Activated CD4-positive, alpha-beta T cell treated with anti-CD3 and anti-CD28 coated beads, Interleukin-2, amount 50 U/mL, for 1 hour (primary cell): ENCODE data around the gene CRACDL.
"Not testable (repeated sequence)": the region's sequence is repeated elsewhere in the genome, so short reads cannot be mapped to it uniquely, and the experiment has no call there.

Experiments used
- DNase-seq: peaks from one replicate; pipeline ENCODE4 v3.0.0-alpha.2; 2020

CRACDL gene

DNA sequence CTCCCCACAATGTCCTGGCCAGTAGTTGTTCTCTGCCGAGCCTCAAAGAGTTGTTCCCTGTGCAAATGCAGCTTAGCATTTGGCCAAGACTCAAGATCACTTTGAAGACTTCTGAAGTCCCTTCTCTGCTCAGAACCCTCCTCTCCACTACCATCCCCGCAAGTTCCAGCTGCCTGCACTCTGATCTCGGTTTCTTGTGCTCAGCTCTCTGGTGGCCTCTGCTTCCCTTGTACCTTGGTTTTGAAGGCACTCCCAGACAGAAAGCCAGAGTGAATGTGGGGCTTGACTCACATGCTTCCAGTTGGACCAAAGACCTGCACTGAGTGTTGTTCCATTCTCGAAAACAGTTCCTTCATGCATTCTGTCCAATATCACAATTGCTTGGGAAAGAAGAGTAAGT lies 28.6 kb downstream of the CRACDL start:
- DNase-seq, result no peak

DNA sequence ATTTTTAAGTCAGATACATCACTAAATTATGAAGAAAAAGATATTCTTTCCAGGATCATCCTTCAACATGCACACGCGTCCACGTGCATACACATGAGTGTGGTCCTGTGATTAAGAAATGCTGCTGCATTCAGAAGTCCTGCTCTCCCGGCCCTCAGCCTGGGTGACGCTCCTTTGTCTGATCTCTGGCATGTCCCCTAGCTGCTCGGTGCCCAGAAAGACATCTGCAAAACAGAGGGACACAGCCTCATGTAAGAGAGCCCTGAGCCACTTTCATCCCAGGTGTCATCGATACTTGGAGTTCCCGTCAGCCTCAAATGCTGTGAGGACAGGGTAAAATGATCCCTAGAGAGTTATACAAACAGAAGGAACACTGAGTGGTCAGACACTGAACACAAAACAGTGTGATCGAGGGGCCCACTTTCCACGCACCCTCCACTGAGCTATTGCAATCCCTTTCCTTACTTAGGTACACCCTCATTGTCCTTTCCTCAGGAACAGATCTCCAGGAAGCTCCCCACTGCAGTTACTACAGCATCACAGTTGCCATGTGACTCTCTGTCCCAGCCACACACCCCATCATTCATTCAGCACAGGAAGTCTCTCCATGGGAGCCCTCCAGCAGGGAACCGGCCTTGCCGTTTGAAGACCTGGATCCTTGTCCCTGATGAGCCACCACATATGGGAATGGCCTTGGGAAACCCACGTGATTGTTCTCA lies 32.1 kb downstream of the CRACDL start:
- no peak for DNase-seq

DNA sequence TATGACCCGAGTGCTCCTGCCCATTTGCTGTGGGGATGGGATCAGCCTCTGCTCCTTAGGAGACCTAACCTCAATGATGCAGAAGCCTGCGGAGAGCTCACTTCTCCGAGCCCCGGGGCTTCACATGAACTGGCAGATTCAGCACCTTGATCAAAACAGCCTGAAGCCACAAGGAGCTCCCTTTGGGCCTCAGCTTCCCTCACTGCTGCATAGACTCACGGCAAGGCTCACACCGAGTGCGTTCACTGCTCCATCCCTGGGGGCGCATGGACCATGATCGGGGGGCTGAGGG lies 33.0 kb downstream of the CRACDL start:
- no peak for DNase-seq

DNA sequence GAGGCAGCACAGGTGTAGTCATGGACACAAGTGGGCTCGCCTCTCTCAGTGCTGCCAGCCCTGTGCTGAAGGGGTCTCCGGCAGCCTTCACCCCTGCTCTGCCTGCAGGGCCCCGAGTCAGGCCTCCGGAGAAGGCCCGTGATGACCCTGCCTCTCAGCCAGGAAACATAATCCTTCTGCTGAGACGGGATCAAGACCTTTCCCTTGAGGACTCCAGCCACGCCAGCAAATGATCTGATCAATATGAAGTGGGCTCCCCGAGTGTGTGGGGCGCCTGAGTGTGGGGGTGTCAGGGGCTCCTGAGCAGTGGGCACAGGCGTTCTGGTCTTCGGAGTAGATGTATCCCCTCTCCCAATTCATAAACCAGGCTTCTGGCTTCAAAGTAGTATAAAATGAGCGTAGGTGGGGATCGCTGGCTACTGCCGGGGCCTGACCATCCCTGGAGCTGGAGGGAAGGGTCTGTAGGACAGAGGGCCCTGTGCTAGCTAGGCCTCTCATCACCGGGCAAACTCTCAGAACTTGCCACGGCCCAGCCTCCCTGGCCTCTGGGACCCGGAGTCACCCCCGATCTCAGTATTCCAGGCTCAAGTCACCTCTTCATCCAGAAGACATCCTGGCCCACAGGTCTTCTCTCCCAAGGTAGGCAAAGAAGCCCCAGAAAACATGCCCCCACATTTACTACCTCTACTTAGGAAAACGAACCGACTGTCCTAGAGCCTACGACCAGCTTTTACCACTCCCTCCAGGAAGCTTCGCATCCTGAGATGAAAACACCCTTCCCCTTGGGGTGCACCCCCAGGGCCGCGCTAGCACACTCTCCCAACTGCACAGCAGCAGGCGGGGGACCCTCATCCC lies 33.6 kb downstream of the CRACDL start:
- no peak for DNase-seq

DNA sequence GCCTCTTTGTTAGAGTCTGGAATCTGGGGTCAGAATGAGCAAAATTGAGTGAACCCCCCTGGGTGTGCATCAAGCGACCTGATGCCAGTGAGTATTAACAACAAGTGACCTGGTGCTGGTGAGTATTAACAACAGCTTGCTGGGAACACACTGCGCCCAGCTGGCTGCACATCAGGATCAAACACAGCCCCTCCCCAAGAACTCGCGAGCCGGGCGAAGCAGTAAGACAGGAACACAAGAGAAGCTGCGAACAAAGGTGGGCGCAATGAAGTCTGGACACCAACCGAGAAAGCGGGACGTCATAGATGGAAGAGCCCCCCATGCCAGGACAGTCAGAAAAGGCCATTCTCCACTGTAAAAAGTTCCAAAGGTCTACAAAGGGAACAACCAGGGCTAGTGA lies 34.3 kb downstream of the CRACDL start:
- no peak for DNase-seq

DNA sequence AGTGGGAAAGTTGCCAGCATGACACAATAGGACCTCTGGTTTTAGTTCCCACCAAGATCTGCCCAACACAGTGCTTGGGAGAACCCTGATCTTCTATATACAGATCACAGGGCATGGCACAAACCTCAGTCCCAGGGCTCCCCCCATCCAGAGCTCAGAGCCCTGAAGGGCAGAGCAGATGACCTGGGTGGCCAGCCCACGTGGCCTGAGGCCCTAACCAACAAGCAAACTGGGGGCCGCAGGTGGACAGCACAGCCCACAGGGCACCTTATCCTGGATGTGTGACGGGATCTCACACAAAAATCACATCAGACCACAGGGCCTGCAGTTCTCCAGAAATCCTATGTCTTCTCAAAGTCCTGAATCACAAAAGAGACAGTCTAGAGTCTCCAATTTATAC lies 34.7 kb downstream of the CRACDL start:
- no peak for DNase-seq

DNA sequence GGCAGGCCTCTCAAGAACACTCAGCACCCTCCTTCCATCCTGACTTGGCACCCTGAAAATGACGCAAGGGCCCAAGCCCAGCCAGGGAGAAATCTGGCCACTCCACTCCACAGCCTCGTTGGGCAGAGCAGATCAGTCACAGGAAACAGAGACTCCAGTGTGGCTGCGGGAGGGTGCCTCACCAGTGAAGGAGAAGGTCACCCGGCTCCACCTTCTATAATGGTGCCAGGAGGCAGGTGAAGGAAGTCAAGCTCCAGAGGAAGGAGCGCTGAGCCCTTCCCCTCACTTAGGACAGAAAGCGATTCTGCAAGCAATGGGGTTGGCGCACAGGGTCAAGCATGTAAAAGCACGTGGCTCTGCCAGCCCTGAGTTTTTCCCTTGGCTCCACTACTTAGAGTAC lies 35.3 kb downstream of the CRACDL start:
- DNase-seq, result no peak

DNA sequence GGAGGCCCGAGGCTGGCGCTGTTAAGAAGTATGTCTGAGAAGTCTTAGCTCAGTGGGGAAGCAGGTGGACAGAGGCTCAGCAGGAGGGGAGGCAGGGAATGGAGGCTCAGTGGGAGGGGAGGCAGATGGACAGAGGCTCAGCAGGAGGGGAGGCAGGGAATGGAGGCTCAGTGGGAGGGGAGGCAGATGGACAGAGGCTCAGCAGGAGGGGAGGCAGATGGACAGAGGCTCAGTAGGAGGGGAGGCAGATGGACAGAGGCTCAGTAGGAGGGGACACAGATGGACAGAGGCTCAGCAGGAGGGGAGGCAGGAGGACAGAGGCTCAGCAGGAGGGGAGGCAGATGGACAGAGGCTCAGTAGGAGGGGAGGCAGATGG lies 36.3 kb downstream of the CRACDL start:
- DNase-seq, result not testable (repeated sequence)

DNA sequence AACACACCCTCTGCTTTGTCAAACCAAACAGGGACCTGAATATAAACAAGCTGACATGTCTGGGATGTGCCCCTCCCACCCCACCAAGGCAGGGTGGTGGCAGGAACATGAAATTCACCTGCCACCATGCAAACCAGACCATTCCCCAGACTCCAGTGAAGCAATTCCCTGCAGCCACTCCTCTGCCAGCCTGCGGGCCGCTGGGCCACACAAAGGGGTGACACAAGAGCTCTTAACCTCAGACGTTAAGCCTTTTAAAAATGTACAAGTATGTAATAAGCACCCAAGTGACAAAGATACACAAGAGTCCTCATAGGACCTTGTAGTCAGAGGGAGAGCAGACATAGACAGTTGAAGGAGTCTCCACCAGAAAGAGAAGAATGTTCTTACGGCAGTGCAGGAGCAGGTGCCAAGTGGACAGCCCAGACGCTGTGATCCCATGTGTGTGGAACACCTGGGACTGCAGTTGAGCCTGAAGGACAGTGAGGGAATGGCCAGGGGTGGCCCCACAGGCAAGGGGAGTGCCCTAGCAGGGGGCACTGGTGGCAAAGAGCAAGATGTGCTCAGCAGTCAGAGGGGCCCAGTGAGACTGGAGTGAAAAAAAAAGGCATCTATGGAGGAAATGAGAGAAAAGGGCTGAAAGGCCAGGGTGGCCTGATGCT lies 36.9 kb downstream of the CRACDL start:
- no peak for DNase-seq

DNA sequence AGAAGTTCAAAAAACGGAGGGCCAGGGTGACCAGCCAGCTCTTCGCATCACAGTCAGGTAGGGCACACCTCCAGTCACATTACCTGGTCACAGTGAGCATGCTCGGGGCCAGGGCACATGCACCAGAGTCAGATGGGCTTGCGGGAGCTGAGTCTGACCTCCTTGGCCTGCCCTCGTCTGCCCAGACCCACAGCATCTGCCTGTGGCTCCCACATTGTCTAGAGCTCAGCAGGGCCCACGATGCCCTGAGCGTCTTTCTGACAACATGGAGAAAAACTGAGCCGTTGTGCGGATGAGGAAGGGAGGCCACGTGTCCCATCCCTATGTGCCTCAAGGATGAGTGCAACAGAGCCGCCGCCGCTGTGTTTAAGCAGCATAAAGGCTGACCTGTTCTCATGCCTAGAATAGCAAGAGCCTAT lies 37.6 kb downstream of the CRACDL start:
- no peak for DNase-seq

DNA sequence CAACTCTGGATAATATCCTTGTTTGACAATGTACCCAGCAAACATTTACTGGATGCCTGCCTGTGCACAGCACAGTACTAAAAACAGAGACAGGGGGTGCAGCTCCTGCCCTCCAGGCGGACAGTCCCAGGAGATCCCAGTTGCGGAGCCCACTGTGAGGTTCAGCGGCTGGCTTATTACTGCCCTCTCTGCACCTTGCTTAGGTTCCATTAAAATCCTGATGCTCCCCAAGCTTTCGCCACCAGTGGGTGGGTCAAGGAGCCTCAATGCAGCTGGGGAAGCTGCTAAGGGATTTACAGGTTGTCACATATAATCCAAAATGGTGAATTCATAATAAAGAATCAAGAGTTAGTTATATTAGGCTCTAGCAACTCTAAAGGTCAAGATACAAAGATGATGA lies 38.3 kb downstream of the CRACDL start:
- DNase-seq, result no peak

DNA sequence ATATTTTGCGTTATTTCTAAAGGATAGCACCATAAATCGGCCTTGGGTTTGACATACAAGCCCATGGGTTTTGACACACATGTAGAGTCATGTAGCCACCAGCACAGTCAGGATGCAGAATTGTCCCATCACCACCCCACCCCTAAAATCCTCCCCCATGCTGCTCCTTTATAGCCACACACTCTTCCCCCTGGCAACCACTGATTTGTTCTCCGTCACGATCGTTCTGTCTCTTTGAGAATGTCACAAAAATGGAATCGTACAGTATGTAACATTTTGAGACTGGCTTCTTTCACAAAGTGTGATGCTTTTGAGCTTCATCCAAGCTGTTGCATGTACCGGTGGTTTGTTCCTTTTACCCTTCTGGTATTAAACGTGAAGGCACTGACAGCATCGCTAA lies 39.1 kb downstream of the CRACDL start:
- DNase-seq, result no peak

DNA sequence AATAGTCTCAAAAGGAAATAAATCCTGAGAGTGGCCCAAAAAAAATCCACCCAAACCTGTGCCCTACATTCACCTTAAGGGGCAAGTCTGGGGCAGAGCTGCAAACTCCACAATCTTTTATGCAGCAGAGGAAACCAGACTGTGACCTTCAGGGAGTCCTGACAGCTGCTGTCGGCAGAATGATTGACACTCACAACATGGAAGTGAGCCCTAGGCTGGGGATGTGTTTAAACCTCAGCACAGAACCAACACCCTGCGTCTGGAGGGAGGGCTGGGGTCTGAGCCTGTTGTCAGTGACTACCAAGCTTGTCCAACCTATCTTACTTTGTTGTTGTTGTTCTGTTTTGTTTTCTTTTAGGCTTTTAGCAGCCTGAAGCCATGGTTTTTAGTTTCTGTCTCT lies 39.6 kb downstream of the CRACDL start:
- DNase-seq, result no peak

DNA sequence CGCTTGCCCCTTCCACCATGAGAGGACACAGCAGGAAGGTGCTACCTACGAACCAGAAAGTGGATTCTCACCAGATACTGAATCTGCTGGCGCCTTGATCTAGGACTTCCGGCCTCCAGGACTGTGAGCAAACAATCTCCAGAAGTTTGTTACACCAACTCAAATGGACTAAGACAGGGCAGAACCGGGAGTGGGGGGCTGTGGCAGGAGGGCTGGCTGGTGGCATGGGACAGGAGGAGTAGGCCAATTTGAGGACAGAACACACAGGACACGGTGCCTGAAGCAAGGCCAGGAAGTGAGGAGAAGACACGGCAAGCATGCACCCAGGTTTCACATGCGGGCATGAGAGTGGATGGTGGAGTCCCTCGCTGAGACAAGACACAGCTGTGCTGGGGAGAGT lies 40.1 kb downstream of the CRACDL start:
- DNase-seq, result no peak

DNA sequence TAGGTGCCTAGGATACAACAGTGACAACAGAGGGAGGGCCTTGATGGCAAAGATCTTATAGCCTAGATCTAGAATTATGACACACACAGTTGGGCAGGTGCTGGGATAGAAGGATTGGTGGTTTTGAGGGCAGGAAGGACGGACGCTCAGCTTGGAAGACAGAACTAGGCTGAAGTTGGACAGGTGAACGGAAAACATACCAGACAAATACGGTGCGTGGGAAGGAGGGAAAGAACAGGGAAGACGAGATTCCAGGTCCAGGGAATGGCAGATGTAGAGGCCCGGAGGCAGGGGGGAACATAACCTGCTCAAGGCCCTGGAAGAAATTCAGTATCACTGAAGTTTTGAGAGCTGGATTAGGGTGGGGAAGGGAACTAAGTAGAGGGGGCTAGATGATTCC lies 40.8 kb downstream of the CRACDL start:
- no peak for DNase-seq

DNA sequence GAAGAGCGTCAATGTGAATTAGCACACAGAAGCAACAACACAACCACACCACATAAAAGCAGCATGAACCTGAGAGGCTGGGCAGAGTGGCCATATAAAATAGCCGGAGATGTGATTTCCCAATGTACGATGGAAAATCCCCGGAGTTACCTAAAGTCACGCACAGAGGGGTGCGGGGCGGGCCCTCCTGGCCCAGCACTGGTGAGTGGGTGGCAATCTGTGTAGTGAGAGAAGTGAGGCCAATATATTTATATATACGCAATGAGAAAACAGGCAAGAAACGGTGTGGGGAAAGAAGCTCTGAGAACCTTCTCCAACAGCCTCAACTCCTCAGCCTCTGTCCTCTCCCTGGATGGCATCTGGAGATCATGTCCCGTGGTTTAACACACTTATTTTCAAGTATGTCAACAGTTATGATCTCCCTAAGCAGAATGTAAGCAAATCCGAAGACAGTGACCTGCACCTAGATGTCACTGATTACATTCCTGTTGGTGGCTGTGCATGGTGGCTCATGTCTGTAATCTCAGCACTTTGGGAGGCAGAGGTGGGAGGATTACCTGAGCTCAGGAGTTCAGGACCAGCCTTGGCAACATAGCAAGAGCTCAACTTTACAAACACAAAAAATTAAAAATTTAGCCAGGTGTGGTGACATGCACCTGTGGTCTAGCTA lies 41.6 kb downstream of the CRACDL start:
- no peak for DNase-seq

DNA sequence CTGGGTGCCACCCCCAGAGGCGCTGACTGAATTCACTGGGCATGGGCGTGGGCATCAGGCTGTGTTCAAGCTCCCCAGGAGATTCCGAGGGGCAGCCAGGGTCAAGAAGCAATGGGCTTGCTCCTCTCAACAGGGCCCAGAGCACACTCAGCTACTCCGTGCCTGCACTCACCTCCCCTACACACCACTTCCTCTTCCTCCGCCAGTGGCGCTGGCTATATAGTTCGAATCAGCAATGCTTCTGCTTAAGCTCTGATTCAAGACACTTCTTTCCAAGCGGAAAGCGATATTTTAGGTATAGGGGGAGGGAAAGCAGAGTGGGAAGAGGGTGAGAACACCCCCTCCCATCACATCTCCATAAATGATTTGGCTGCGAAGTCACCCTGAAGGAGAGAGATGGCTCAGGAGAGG lies 42.1 kb downstream of the CRACDL start:
- no peak for DNase-seq

DNA sequence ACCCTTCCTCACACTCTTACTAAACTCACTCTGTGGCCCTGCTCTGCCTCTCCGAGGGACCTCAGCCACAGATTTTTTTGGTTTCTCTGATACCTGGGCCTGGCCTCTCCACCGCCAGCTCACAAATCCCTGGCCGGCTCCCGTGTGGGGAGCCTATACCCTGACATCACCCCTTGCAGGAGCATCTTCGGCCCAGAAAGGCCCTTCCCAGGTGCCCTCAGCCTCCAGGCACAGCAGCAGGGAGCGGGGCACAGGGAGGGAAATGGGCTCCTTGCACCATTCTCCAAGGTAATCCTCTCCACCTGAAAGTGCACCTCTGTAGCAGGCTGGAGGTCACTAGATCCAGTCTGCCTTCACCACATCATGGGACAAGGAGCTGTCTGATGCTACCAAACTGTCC lies 43.2 kb downstream of the CRACDL start:
- no peak for DNase-seq

DNA sequence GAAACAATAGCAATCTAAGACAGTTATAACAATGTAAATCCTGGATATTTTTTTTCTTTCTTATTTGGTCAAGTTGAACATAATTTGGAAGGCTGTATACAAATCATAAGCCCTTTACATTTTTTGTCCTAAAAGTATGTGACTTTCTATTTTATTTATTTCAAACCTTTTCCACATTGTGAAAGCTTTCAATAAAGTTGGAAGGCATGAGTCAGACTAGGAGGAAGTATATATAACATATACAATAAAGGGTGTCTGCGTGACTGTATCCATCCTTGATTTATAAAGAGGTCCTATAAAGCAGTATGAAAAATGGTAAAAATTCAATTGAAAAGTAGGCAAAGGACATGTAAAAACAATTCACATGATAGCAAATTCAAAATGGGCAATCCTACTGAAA lies 44.4 kb downstream of the CRACDL start:
- no peak for DNase-seq

DNA sequence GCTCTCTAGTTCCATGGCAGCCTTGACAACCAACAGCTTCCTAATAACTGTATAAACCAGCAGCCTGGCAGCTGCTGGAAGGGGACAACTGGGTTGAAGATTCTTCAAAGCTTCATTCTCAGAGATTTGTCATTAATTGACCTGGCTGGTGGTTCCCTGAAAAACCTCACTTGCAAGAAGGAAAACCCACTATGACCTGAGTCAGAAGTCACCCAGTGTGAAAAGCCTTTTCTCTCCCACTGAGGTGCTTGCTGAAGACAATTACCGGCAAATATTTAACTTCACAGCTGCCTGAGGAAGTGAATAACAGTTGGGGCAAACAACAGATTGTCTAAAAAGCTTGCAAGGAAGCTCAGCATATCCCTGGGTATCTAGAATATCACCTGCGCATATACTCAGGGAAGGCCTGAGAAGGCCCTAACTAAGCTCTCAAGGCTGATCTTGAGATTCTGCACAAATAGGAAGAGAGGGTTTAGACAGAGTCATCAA lies 49.9 kb downstream of the CRACDL start:
- no peak for DNase-seq

DNA sequence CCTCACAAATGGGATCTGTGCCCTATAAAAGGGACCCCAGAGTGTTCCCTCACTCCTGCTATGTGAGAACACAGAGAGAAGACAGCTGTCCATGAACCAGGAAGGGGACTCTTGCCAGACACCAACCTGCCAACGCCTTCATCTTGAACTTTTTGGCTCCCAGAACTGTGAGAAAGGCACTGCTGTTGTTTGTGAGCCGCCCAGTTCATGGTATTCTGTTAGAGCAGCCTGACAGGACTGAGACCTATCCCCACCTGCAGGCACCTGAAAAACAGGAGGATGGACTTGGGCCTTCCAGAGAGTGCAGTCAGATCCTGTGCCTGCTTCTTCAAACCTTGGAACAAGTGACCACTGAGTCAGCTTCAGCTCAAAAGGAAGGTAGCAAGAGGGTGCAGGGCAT lies 51.4 kb downstream of the CRACDL start:
- DNase-seq, result no peak

DNA sequence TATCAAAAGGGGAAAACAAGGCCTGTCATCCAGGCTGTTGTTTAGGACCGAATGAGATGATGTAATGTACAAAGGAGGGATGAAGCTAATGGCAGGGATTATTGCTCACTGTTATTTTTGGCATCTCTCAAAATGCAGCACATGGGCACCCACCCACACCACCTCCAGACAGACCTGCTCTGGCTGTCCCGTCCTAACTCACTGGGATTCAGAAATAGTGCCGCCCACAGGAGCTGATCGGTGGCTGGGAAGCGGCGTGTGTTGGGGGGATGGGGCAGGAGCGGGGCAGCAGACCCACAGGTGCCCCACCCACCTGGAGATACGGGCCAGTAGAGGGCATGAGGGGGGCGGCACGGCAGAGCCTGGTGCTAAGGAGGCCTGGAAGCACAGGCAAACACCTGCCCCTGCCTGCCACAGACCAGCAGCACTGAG lies 52.2 kb downstream of the CRACDL start:
- no peak for DNase-seq

DNA sequence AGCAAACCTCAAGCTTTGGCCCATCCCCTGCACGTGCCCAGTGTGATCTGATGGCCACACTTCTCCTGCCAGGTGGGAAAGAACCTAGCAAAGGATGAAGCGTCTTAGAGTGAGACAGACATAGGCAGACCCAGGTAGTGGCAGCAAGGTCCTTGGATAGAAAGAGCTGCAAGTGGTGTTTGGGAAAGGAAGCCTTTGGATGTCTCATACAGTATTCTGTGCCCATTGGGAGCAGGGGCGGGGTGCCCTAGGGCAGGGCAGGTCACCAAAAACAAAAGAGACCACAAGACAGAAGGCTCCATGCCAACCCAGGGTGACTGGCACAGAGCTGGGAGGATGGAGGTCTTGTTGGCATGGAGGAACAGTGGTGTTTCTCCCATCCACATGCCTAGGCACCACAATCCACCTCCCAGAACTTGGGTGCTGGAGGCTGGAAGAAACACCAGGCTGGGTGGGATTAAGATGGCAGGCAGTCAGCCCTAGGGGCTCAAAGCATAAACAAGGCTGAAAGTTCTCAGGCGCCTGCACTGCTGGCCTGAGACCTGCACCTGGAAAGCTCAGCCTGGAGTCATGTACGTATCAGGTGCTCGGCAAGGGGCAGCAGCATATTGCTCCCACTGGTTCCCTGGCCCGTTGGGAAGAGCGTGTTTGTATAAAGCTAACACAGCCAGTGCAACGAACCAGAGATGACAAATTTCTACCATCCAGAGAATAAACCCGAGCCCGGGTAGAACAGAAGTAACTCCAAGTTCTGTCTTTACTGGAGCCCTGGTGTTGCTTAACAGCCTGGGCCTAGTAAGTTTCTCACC lies 52.9 kb downstream of the CRACDL start:
- DNase-seq, result no peak
